Measurements from ENCODE around the gene PLK1.

DNA sequence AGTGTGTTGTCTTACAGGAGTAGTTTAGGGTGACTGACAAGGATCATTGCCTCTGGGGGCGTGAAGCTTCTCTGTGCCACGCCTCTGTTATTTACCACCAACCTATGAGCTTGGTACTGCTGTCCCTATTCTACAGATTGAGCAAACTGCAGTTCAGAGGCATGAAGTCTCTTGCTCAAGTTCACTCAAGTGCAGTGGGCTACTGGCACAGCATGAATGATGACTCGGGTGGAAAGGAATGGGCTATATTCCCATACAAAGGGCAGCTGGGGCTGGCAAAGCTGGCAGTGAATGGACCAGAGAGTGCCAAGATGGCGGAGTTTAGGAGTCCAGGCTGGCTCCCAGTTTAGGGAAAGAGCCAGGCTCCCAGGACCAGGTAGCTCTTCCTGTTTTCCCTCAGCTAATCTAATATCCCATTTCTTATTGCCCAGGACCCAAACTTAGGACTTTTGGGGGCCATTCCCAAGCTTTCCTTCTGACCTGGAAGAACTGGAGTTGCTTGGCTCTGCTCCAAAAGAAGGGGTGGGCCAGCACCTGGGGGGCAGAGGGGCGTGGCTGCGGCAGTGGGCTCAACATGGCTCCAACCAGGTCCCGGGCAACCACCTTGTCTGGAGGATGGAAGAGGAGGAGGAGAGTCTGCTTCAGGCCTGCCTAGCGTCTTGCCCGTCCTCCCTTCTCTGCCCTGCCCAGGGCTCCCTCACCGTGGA is 12.9 kb downstream of the PLK1 start:
- TF ChIP-seq, protein P1, sequence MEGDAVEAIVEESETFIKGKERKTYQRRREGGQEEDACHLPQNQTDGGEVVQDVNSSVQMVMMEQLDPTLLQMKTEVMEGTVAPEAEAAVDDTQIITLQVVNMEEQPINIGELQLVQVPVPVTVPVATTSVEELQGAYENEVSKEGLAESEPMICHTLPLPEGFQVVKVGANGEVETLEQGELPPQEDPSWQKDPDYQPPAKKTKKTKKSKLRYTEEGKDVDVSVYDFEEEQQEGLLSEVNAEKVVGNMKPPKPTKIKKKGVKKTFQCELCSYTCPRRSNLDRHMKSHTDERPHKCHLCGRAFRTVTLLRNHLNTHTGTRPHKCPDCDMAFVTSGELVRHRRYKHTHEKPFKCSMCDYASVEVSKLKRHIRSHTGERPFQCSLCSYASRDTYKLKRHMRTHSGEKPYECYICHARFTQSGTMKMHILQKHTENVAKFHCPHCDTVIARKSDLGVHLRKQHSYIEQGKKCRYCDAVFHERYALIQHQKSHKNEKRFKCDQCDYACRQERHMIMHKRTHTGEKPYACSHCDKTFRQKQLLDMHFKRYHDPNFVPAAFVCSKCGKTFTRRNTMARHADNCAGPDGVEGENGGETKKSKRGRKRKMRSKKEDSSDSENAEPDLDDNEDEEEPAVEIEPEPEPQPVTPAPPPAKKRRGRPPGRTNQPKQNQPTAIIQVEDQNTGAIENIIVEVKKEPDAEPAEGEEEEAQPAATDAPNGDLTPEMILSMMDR (conservative IDR thresholded peaks at IDR 0.05; ENCODE audit: low read length) = no peak
- TF ChIP-seq EZH2phosphoT487 (IDR thresholded peaks at IDR 0.05; ENCODE audit: borderline replicate concordance) = no peak
